COLO668 (cell line): ENCODE measurements around the gene CCNY.
"Not testable (repeated sequence)": the region's sequence is repeated elsewhere in the genome, so short reads cannot be mapped to it uniquely, and the experiment has no call there.

Experiments used
- DNase-seq: peaks from one replicate; lab custom pipeline; 2025; ENCODE audit not compliant: unreplicated experiment; lab: John Stamatoyannopoulos, UW

CCNY gene

DNA sequence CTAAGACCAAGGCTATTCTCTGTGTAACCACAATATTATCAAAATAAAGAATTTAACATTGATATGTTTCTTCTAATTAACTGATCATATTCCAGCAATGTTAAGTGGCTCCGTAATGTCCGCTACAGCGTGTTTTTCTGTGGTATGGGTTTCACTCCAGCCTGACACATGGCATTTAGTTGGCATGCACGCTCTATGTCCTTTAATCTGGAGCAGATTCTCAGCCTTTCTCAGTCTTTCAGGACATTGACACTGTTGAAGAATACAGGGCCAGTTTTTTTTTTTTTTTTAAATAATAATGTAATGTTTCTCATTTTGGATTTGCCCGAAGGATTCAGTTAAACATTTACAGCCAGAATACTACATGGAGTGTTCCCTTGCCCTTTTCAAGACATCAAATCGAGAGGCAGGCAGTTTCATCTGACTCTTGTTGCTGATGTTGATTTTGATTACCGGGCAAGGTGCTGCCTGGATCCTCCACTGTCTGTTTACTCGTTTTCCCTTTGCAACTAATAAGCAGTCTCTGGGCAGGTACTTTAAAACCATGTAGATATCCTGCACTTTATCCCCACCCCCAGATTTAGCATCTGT lies 171.3 kb downstream of the CCNY start:
- DNase-seq: no peak

GRCh38 chr10:35508647-35509046 lies 172.3 kb downstream of the CCNY start:
- DNase-seq: no peak

- DNase-seq: no peak
These were observed 174.6 kb downstream of the CCNY start for GRCh38 chr10:35510891-35511290.

- no peak for DNase-seq
These were observed 175.3 kb downstream of the CCNY start for GRCh38 chr10:35511647-35512046.

- DNase-seq: no peak
These were observed 179.9 kb downstream of the CCNY start for GRCh38 chr10:35516102-35516670.

DNA sequence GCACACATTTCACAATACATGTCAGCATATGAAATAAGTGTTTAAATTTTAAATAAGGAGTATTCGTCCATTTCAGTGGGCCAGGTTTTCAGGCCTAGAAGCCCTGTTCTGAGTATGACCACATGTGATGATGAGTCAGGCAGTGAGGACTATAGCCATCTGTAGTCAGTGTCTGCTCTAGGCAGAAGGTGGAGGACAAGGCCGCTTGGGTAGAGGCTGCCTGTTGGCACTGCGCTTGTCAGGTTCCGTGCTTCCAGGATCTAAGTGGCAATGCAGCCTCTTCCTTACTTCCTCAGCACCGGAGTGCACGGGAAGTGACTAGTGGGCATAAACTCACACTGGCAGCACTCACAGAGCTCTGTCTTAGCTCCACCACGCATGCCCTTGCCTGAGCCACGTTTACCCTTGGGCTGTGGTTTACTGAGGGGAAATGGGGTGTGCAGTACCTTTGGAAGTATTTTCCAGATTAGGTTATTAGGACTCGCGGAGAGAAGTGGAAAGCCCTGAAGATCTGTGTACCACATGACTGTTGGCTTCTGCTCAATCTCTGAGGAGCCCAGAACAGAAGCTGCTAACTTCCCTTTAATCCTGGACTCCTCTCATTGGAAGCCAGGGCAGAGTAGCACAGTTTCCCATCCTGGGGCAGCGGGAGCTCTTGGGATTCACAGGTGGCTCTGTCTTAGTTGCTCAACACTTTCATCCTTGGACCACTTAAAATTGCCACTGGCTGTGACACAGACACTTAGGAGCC lies 181.3 kb downstream of the CCNY start:
- no peak for DNase-seq

- DNase-seq: not testable (repeated sequence)
These were observed 181.9 kb downstream of the CCNY start for GRCh38 chr10:35518187-35518586.

GRCh38 chr10:35520996-35521395 lies 184.7 kb downstream of the CCNY start:
- DNase-seq: no peak

DNA sequence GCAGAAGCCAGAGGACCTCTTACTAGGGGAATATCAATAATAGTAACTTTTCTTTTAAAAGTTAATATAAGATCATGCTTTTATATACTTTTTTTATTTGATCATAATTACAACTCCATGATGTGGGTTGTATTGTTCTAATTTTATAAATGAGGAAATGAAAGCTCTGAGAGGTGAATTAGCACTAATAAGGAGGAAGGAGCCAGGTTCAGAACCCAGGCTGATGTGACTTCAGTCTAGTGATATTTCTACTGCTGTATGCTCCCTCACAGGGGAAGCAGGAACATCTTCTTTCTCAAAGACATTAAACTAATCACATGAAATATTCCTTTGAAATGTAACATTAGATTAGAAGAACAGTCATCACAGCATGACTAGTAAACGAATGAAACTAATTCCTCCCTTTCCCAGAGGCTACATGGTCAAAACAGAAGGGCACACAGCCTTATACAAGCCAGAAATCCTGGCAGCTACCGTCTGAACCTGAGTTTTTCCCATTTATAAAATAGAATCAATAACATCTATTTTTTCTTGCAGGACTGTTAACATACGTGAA lies 187.4 kb downstream of the CCNY start:
- DNase-seq: no peak

DNA sequence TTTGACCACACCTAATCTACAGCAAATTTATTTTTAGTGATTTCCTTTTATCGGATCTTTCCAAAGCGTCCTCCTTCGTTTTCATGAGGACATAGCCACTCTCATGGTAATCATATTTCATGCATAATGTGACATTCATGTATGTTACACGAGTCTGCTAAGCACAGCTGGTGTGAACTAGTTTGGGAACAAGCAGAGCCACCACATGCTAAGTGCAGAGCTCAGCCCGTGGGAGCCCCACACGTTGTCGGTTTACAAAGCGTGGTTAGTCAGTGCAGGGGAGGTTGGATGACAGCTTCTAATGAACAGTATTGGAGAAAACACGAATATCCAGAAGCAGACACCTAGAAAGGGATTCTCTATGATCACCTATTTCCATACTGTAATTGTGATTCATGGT lies 190.4 kb downstream of the CCNY start:
- no peak for DNase-seq

GRCh38 chr10:35532141-35532540 lies 195.8 kb downstream of the CCNY start:
- no peak for DNase-seq

- no peak for DNase-seq
These were observed 197.3 kb downstream of the CCNY start for GRCh38 chr10:35533565-35533964.

DNA sequence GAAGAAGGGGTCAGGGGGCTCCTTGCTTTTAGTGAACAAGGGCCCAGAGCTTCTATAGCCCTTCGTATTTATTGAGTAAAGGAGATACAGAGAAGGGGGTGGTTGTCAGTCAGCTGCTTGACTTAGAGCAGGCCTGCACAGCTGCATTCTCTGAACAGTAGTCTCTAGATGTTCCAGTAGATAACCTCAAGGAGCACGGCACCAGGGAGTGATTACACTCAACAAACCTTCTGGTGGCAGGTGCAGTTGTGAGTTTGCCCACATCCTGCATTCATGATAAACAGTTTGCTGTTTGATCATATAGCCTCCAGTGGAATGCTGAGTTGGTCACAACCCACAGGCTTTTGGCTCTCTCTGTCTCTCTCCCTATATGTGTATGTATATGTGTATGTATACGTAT lies 198.8 kb downstream of the CCNY start:
- no peak for DNase-seq

DNA sequence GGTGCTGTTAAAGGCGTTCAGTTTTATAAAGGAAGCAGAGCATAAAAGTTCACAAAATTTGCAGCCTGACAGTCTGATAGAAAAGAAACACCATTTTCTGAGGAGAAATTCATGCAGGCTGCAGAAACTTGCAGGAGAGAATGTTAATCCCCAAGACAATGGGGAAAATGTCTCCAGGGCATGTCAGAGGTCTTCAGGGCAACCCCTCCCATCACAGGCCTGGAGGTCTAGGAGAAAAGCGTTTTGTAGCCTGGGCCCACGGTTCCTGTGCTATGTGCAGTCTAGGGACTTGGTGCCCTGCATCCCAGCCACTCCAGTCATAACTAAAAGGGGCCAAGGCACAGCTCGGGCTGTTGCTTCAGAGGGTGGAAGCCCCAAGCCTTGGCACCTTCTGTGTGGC lies 200.5 kb downstream of the CCNY start:
- DNase-seq: no peak

- DNase-seq: not testable (repeated sequence)
These were observed 201.6 kb downstream of the CCNY start for GRCh38 chr10:35537925-35538324.

DNA sequence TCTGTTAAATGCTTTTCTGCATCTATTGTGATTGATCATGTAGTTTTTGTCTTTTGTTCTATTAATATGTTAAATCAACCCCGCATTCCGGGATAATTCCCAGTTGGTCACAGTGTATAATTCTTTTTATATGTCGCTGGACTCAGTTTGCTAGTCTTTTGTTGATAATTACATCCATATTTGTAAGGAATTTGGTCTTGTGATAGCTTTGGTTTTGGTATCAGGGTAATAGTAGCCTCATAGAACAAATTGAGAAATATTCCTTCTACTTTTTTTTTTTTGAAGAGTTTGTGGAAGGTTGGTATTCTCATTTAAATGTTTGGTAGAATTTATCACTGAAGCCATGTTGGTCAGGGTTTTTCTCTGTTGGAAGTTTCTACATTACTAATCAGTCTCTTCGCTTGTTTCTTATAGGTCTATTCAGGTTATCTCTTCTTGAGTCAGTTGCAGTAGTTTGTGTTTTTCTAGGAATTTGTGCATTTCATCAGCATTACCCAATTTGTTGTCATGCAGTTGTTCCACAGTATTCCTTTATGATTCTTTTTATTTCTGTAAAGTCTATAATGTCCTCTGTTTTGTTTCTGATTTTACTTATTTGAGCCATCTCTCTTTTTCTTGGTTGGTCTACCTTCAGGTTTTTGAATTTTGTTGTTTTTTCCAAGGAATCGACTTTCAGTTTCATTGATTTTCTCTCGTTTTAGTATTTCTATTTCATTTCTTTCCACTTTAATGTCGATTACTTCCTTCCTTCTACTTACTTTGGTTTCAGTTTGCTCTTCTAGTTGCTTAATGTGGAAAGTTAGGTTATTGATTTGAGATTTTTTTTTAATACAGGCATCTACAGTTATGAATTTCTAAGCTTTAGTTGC lies 204.2 kb downstream of the CCNY start:
- DNase-seq: no peak

- DNase-seq: no peak
These were observed 205.4 kb downstream of the CCNY start for GRCh38 chr10:35541720-35542119.

- DNase-seq: no peak
These were observed 206.0 kb downstream of the CCNY start for GRCh38 chr10:35542303-35542702.

DNA sequence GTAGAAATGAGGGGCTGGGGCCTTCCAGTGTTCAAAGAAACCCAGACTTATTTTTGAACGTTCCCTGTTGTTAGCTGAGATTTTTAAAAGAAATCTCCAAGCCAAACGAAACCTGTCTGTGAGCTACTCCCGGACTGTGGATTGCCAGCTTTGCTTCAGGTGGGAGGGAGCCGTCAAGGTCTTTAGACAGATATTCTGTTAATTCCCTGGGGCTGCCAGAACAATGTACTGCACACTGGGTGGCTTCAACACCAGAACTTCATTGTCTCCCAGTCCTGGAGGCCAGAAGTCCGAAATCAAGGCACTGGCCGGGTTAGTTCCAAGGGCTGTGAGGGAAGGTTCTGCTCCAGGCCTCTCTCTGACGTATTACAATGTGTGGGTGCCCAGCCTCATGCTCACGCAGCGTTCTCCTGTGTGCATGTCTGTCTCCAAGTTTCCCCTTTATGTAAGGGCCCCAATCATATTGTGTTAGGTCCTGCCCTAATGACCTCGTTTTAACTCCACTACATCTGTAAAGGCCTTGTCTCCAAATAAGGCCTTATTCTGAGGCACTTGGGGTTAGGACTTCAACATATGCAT lies 208.9 kb downstream of the CCNY start:
- no peak for DNase-seq

DNA sequence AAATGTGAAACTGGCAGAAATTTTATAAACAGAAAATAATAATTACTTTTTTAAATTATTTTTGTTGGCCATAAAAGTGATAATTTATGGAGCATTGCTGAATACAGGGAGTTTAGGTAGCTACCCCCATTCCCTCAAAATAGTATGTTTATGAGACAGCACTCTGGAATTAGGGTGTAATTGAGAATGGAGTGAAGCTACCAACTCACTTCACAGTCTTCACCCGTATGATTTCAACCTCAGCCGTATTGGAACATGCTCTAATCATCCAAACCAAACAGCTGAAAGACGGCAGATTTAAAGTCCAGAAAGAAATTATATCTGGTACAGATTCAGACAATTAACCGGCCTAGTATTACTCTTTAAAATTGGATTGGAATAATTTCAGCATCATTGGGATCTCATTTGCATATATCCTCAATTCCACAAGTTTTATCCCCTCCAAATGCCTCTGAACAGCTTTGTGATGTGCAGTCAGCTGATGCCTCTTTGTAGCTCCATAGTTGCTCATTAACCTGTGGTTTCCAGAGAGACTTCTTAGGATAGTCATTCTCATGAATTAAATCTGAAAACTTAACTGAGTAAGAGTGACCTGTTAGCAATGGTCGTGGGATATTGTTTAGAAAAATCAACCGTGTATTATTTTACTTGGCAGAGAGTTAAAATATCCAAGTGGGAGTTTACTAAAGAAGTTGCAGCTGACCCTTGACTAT lies 209.7 kb downstream of the CCNY start:
- DNase-seq: no peak
